Measurements from ENCODE around the gene ARID2.

The ARID2 gene

GRCh38 chr12:45944771-45945170 is 215.3 kb downstream of the ARID2 start:
- no peak for DNase-seq

- no peak for DNase-seq
These were observed 216.9 kb downstream of the ARID2 start for GRCh38 chr12:45946435-45946834.

- DNase-seq: no peak
These were observed 219.0 kb downstream of the ARID2 start for GRCh38 chr12:45948546-45948945.
